Effector memory CD4-positive, alpha-beta T cell (primary cell): ENCODE measurements around the gene DENND1A.

Source experiments
- DNase-seq, 3 donors: peaks; one replicate each; pipeline ENCODE4 v3.0.0-alpha.2; 2020
- H3K27ac ChIP-seq: 2 replicates; pipeline ENCODE4 v1.7.0; 2013; ENCODE audit warnings: mild to moderate bottlenecking, low read length, moderate library complexity; ENCODE audit not compliant: insufficient read depth, poor library complexity, severe bottlenecking
- H3K27me3 ChIP-seq: replicated peaks from 2 replicates; pipeline ENCODE4 v1.7.0; 2013; ENCODE audit warnings: mild to moderate bottlenecking, low read length; ENCODE audit not compliant: insufficient read depth, control insufficient read depth, poor library complexity, severe bottlenecking
- H3K36me3 ChIP-seq: 2 replicates; pipeline ENCODE4 v1.7.0; 2013; ENCODE audit warnings: mild to moderate bottlenecking, low read length, moderate library complexity; ENCODE audit not compliant: control insufficient read depth, insufficient read depth
- H3K4me1 ChIP-seq: 2 replicates; pipeline ENCODE4 v1.7.0; 2013; ENCODE audit warnings: low read length, mild to moderate bottlenecking; ENCODE audit not compliant: control insufficient read depth, insufficient read depth, poor library complexity, severe bottlenecking
- H3K4me3 ChIP-seq: 2 replicates; pipeline ENCODE4 v1.7.0; 2013; ENCODE audit warnings: low read length, low read depth, mild to moderate bottlenecking; ENCODE audit not compliant: insufficient read depth, poor library complexity, severe bottlenecking
- H3K9me3 ChIP-seq: 2 replicates; pipeline ENCODE4 v1.7.0; 2013; ENCODE audit warnings: mild to moderate bottlenecking, low read length, moderate library complexity; ENCODE audit not compliant: control insufficient read depth

The DENND1A gene

DNA sequence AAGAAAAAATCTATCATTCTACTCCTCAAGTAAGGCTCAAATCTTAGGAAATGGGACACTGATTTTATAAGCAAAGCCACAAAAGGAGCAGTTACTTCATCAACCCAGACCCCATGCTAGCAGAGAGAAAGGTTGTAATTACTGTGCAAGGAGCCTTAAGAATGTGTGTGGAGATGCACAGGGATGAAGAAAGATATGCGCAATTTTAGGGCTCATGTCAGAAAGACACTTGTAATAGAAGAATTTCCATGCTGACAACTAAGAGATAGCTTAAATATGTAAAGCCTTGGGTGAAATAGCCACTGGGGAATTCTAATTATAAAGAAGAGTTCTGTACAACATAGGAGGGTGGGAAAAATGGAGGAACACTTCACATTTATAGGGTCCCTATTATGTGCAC, 432.1 kb downstream of the DENND1A start:
- H3K27ac ChIP-seq, result no peak overlapping the region
- H3K36me3 ChIP-seq, result no peaks in the 10 kb centered on the region
- DNase-seq, result no peak
- H3K4me3 ChIP-seq, result no peak overlapping the region
- no peaks in the 10 kb centered on the region for H3K9me3 ChIP-seq
- no peaks in the 10 kb centered on the region for H3K4me1 ChIP-seq
- no peaks in the 10 kb centered on the region for H3K27me3 ChIP-seq

DNA sequence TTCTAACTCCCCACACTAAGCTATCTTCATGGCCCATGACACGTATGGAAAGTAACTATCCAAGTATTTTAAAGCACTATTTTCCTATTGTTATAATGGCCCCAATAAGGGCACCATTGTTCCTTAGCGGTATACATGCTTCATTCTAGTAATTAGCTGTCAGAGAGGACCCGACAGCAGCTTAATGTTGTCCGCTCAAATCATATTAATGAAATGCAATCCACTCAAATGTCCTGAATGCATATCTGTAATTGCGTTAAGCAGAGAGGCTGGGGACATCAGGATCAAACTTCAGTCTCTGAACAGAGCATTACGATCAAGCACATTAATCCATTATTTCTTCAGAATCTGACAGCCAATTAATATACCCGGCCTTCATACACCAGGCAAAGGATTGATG, 434.2 kb downstream of the DENND1A start:
- Histone ChIP-seq H3K27ac (no peak overlapping the region), H3K4me3 (no peak overlapping the region), H3K9me3 (no peaks in the 10 kb centered on the region), H3K4me1 (no peaks in the 10 kb centered on the region), H3K27me3 (no peaks in the 10 kb centered on the region), H3K36me3 (no peaks in the 10 kb centered on the region)
- no peak for DNase-seq

DNA sequence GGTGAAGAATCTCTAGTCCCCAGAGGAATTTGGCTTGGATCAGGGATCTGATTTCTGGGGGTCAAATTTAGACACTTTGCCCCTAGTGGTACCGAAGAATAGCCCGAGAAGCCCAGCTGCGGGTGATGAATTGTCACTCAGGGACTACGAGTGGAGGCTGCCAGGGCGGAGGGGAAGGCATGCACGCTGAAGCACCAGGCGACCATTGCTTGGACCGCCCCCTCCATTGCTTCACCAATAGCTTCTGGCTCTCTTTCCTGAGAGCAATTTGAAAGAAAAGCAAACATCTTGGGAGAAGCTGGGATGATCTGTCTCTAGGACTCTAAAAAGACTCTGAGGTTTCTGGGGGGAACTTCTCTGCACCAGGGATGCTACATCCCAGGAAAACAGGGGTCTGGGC, 436.3 kb downstream of the DENND1A start:
- no peak for DNase-seq
- Histone ChIP-seq H3K36me3 (no peaks in the 10 kb centered on the region), H3K4me1 (no peaks in the 10 kb centered on the region), H3K27me3 (no peaks in the 10 kb centered on the region), H3K9me3 (no peaks in the 10 kb centered on the region), H3K4me3 (no peak overlapping the region), H3K27ac (no peak overlapping the region)

DNA sequence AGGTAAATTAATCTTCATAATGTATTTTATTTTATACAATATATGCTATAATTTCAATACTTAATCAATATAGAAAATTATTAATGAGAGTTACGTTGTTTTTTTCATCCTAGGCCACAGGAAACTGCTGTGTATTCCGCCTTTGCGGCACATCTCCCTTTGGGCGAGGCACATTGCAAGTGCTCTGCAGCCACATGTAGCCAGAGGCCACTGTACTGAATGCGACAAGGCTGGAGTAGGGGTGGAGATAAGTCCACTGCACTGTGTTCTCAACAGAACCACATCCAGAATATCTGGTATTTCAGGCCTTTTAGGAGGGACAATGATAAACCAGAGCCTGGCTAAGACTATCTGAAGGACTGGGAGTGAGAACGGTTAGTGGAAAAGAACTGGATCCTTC, 439.2 kb downstream of the DENND1A start:
- no peak for DNase-seq
- no peaks in the 10 kb centered on the region for H3K27me3 ChIP-seq
- H3K36me3 ChIP-seq, result no peaks in the 10 kb centered on the region
- no peak overlapping the region for H3K27ac ChIP-seq
- H3K4me3 ChIP-seq, result no peak overlapping the region
- H3K4me1 ChIP-seq, result no peaks in the 10 kb centered on the region
- H3K9me3 ChIP-seq, result no peaks in the 10 kb centered on the region

DNA sequence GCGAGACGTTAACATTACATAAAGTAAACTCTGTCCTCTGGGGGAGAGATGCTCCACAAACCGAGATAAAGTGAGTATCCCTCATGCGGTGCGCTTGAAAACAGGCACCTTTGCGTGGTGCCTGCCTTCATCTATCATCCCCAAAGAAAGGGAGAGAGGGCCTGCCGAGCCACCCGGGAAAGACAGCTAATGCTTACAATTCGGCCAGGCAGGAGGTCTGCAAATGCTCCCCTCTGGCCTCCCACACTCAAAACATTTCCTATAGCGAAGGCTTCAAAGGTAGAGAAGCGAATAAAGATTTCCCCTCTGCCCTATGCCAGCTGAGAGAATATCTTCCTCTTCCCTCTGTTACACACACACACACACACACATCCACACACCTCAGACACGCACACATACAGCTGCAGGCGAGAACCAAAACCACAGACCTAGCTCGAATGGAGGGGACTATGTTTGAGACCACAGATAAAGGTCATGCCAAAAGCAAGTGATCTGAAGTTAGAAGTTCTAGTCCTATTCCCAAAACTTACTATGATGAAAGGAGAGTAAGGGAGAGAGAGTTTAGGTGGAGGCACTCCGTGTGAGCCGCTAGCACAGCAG, 441.1 kb downstream of the DENND1A start:
- Histone ChIP-seq H3K27ac (no peak overlapping the region), H3K27me3 (no peaks in the 10 kb centered on the region), H3K36me3 (no peaks in the 10 kb centered on the region), H3K4me3 (no peak overlapping the region), H3K4me1 (no peaks in the 10 kb centered on the region), H3K9me3 (no peaks in the 10 kb centered on the region)
- no peak for DNase-seq

DNA sequence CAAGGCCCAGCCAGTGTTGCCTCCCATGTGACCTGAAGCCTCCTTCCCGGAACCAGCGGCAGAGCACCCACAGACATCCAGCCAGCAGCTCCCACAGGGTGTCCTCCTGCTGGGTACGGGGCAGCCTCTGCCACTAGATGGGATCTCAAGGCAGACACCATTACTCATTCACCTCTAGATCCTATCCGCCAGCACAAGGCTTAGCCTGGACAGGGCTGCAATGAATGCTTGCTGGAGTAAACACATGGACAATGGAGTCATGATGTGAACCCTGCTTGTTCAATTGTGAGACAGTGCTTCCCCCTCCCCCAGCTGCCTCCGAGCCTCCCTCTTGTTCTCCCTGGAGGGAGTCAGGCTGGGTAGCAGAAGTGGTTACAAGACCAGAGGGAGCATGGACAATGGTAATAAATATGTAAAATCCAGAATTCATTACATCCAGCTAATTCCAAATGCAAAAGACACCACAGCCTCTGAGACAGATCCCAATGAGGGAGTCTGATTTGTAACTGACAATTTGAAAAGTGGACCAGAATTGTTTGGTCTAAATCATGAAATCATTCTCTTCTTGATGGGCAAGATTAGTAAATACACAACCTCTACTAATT, 441.9 kb downstream of the DENND1A start:
- no peaks in the 10 kb centered on the region for H3K9me3 ChIP-seq

DNA sequence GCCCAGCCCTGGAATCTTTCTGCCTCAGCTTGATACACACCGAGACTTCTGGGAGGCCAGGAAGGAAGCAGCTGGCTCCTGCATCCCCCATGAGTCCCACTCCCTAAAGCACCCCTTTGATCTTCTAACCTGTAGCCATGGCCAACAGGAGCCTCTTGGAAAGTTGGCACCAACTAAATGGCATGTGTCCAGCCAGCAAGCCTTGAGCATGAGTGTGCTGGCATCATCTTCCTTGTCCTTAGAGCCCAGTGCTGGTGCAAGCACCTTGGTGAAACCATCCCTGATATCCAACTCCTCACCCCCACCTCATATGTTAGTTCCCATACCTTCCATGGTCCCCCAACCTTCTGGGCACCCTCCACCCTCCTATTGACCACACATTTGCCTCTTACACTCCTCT, 443.5 kb downstream of the DENND1A start:
- Histone ChIP-seq H3K27ac (no peak overlapping the region), H3K4me3 (no peak overlapping the region), H3K27me3 (no peaks in the 10 kb centered on the region), H3K9me3 (no peaks in the 10 kb centered on the region), H3K36me3 (no peaks in the 10 kb centered on the region), H3K4me1 (no peaks in the 10 kb centered on the region)
- no peak for DNase-seq

More for the DNA sequence above, 441.9 kb downstream of the DENND1A start:
- no peak for DNase-seq
- Histone ChIP-seq H3K4me1 (no peaks in the 10 kb centered on the region), H3K4me3 (no peak overlapping the region), H3K27ac (no peak overlapping the region), H3K27me3 (no peaks in the 10 kb centered on the region), H3K36me3 (no peaks in the 10 kb centered on the region)

DNA sequence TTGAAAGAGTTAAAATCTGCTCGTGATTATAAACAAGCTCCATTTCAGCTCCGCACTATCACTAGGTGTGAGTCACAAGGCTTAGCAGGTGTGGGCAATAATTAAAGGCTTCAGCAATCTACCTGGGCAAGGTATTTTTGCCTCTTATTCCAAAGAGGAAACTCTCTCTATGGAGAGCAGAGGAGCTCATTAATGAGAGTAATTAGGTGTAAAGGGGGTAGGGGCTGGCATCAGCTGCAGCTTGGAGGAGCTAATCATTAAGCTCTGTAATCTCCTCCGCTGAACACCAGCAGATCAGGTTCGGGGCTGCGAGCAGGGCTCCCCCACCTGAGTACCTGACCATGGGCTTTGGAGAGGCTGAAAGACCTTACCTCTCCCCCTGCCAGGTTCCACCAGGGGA, 444.7 kb downstream of the DENND1A start:
- Histone ChIP-seq H3K27ac (no peak overlapping the region), H3K36me3 (no peaks in the 10 kb centered on the region), H3K4me1 (no peaks in the 10 kb centered on the region), H3K4me3 (no peak overlapping the region), H3K9me3 (no peaks in the 10 kb centered on the region), H3K27me3 (no peaks in the 10 kb centered on the region)
- DNase-seq, result no peak

DNA sequence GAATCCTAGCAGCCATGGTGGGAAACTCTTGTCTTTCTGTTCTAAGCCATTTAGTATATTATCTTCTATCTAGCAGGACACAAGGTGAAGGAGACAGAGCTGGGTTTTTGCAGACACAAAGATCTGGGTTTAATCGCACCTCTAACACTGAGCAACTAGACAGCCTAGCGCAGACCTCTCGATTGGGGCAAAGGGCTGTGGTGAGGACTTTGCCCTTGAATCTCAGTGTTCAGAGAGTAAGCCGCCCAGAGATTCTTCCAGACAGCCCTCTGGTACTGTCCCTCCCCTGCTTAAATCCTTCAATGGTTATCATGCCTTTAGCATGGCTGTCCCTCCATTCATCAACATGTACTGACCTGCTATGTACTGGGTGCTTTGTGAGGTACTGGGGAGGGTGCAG, 445.8 kb downstream of the DENND1A start:
- Histone ChIP-seq H3K27ac (no peak overlapping the region), H3K4me1 (no peaks in the 10 kb centered on the region), H3K4me3 (no peak overlapping the region), H3K27me3 (no peaks in the 10 kb centered on the region), H3K36me3 (no peaks in the 10 kb centered on the region), H3K9me3 (no peaks in the 10 kb centered on the region)
- DNase-seq, result no peak

DNA sequence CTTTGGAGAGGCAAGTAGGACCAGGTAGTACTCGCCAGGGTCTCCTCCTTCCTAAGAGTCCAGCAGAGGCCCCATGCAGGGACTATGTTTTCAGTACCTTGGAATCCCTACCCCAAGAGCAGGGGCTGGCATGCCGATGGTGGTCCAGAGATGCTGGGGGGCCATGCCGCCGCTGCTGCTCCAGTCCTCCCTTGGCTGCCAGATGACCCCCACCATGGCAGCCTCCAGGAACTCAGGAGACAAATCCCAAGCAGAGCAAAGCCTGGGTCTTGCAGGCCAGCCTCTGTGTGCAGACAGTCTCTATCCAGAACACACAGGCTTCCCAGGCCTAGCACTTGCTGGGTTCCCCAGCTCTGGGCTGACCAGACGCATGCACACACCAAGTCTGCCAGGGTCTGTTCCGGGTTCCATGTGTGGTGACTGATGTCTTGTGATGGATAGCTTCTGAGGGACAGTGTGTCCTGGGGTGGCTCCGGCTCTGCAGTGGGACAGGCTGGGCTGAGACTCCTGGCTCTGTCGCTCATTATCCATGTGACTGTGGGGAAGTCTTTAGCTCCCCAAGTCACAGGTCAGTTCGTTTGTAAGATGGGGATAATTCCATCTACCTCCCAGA, 446.6 kb downstream of the DENND1A start:
- no peaks in the 10 kb centered on the region for H3K27me3 ChIP-seq

More for the DNA sequence above, 446.6 kb downstream of the DENND1A start:
- no peak overlapping the region for H3K4me3 ChIP-seq
- H3K4me1 ChIP-seq, result no peaks in the 10 kb centered on the region
- H3K27ac ChIP-seq, result no peak overlapping the region
- H3K36me3 ChIP-seq, result no peaks in the 10 kb centered on the region
- no peaks in the 10 kb centered on the region for H3K9me3 ChIP-seq
- no peak for DNase-seq
